Heart left ventricle (tissue), 13 donors: ENCODE results near the gene RALGPS1.

ENCODE experiments used
- POLR2A ChIP-seq, 2 donors: fragments of 450-650 bp; IDR thresholded peaks; one replicate each; pipeline ENCODE4 v1.6.1; 2017; ENCODE audit warnings: antibody characterized with exemption in 2 of 2, mild to moderate bottlenecking in 2 of 2, moderate library complexity in 2 of 2
- TF ChIP-seq, protein P1 (sequence below), 12 donors: fragments of 200-600 bp; sonication (generic) in 4 of 12; IDR thresholded peaks; one replicate each; pipeline versions ENCODE4 v1.5.0 to v1.8.0; 2018 to 2022; ENCODE audit warnings: antibody characterized with exemption in 12 of 12, mild to moderate bottlenecking in 5 of 12
- donor health status: ischemic (EF 13 %, LVEDD 7.1; RV severe dilation, severe dysfunction).
- donor health status: DM: no; HTN: yes; CAD: no.
- donor health status: DM: no; HTN: no; CAD: no.
- donor health status: ischemic (EF 25% LVEDD 6.9; RV normal size, moderate dysfunction).
- donor health status: ischemic (EF 25% LVEDD 5.7; RV mildly dilated, moderate dysfunction).
- donor health status: ischemic (EF 35%, LVEDD 5.7; RV mildly dilated, moderate dysfunction).
- donor health status: nonischemic (EF 11% LVEDD 7.7; RV severe dilation, severe dysfunction).
- donor health status: DM: yes; HTN: yes; CAD: no.
- donor health status: PGD.
- donor health status: ischemic (EF 29% LVEDD 5.4; RV normal size, mild dysfunction).
- donor health status: nonischemic (EF 23%, LVEDD 6.1; RV moderate dilation, normal function).

DNA sequence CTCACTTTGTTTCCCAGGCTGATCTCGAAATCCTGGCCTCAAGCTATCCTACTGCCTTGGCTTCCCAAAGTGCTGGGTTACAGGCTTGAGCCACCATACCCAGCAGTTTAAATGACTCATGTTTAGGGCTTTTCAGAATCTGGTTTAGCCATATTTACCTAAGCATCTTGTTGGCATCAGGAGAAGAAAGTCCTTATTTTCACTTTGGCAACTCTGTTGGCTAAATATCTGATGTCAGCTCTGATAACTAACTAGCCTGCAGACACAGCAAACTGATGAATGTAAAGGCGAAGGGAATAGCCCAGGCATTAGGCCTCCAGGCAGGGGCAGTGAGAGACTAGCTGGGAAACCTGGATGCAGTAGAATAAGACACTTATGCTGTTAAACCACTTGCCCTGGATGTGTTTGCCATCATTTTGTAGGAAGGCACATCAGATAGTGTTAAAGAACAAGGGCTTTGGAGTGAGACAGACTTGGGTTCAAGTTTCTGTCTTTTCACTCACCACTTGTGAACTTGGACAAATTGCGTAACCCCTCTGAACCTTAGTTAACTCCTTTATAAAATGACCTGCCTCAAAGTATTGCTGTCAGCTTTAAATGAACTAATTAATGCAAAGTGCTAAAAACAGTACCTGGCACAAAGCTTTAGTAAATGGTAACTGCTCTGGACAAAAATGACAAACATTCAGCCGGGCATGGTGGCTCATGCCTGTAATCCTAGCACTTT lies 315.3 kb downstream of the RALGPS1 start:
- TF ChIP-seq, protein P1, sequence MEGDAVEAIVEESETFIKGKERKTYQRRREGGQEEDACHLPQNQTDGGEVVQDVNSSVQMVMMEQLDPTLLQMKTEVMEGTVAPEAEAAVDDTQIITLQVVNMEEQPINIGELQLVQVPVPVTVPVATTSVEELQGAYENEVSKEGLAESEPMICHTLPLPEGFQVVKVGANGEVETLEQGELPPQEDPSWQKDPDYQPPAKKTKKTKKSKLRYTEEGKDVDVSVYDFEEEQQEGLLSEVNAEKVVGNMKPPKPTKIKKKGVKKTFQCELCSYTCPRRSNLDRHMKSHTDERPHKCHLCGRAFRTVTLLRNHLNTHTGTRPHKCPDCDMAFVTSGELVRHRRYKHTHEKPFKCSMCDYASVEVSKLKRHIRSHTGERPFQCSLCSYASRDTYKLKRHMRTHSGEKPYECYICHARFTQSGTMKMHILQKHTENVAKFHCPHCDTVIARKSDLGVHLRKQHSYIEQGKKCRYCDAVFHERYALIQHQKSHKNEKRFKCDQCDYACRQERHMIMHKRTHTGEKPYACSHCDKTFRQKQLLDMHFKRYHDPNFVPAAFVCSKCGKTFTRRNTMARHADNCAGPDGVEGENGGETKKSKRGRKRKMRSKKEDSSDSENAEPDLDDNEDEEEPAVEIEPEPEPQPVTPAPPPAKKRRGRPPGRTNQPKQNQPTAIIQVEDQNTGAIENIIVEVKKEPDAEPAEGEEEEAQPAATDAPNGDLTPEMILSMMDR (IDR thresholded peaks at IDR 0.05): no peak
- TF ChIP-seq POLR2A (IDR thresholded peaks at IDR 0.05): no peak
